Neural crest cell (in vitro differentiated cells): ENCODE data around the gene GYS2. TPM values are rescaled to one million over a fixed set of nuclear protein-coding genes. Genes with fewer than 3 reads are reported as not detected.
A peak's percentile ranks its signal among the peaks of the same experiment; 100 is the strongest.

Source experiments
- DNase-seq: peaks from one replicate; pipeline ENCODE4 v3.0.0; 2021; ENCODE audit warnings: low read depth, mixed read lengths, low spot score
- H3K27ac Mint-ChIP-seq: one replicate; pipeline ENCODE4 v1.8.0; 2021; ENCODE audit warnings: mild to moderate bottlenecking, mixed read lengths; ENCODE audit not compliant: unreplicated experiment
- H3K27me3 Mint-ChIP-seq: 2 replicates; pipeline ENCODE4 v1.8.0; 2021; ENCODE audit warnings: low read depth, mild to moderate bottlenecking, mixed read lengths
- H3K36me3 Mint-ChIP-seq: 2 replicates; pipeline ENCODE4 v1.8.0; 2021; ENCODE audit warnings: low read depth, mild to moderate bottlenecking, mixed read lengths
- H3K4me1 Mint-ChIP-seq: 2 replicates; pipeline ENCODE4 v1.8.0; 2021; ENCODE audit warnings: mixed read lengths
- H3K4me3 Mint-ChIP-seq: one replicate; pipeline ENCODE4 v1.8.0; 2021; ENCODE audit warnings: mild to moderate bottlenecking, mixed read lengths
- H3K9me3 Mint-ChIP-seq: 2 replicates; pipeline ENCODE4 v1.8.0; 2021; ENCODE audit warnings: mixed read lengths
- CTCF ChIP-seq: fragments of 200-600 bp; sonication (generic); conservative IDR thresholded peaks from 2 replicates; pipeline ENCODE4 v1.5.0; 2021; ENCODE audit warnings: antibody characterized with exemption, mild to moderate bottlenecking
- total RNA-seq: library from RNA; stranded (reverse); gene quantifications from 2 replicates; pipeline ENCODE4 v1.2.1, GENCODE V29; 2021

The GYS2 gene
- total RNA-seq, 1 donor from 2014 or later: not detected

DNA sequence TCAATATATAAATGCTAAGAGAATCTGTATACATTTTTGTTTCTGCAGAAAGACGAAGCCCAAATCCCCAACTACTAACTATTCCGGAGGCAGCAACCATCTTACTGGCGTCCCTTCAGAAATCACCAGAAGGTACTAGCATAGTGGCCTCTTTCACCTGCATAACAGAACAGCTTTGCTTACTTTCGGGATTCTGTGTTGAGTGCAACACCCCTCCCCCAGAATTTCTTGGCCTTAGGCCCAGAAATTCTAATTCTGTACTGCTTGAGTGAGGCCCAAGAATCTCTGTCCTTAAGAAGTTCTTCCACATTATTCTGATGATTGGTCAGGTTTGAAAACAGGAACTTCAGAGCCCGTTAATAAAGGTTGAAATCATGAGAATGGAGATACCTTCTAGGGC, 75.7 kb downstream of the GYS2 start:
- peaks cover 3% of the 10 kb centered on the region for H3K9me3 Mint-ChIP-seq
- no peak overlapping the region for H3K27ac Mint-ChIP-seq
- H3K4me1 Mint-ChIP-seq: peaks cover 8% of the 10 kb centered on the region
- peaks cover 61% of the 10 kb centered on the region for H3K27me3 Mint-ChIP-seq
- H3K36me3 Mint-ChIP-seq: no peaks in the 10 kb centered on the region
- DNase-seq: no peak
- peak overlapping the region; percentile 86 for H3K4me3 Mint-ChIP-seq
- no peak for TF ChIP-seq CTCF

GRCh38 chr12:21527451-21528180, 77.0 kb downstream of the GYS2 start:
- Mint-ChIP-seq H3K4me1 (peaks cover 8% of the 10 kb centered on the region), H3K27ac (no peak overlapping the region), H3K27me3 (peaks cover 62% of the 10 kb centered on the region), H3K9me3 (peaks cover 3% of the 10 kb centered on the region), H3K36me3 (no peaks in the 10 kb centered on the region), H3K4me3 (peak overlapping the region; percentile 86)
- peak; percentile 54 for DNase-seq
- no peak for TF ChIP-seq CTCF

DNA sequence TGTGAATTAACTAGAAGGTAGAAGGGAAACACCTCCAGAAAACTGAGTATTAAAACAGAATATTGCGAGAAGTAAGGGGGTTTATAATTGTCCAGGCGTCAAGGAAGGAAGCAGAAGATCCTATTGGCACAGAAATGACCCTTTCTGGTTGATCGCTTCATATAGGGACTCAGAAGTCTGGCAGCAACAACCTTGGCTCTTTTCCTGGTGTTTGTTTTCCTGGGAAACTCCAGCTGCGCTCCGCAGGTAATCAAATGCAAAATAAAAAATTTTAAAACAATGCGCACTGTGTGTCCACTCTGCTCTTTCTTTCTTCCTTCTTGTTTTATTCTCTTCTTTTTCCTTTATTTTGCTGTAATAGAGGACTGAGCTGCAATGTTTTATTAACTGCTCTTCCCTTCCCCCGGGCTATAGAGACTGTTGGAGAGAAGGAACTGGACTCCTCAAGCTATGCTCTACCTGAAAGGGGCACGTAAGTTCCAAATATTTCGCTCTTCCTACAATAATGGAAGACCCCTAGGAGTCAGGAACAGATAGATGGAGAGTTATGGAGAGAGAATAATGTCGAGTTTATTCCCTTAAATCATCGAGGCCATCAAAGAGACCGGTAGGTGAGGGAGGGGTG, 77.8 kb downstream of the GYS2 start:
- Mint-ChIP-seq H3K4me1 (peaks cover 8% of the 10 kb centered on the region), H3K4me3 (peak overlapping the region; percentile 86), H3K9me3 (peaks cover 3% of the 10 kb centered on the region), H3K27ac (no peak overlapping the region), H3K36me3 (no peaks in the 10 kb centered on the region), H3K27me3 (peaks cover 63% of the 10 kb centered on the region)
- DNase-seq: no peak
- no peak for TF ChIP-seq CTCF

- Mint-ChIP-seq H3K27me3 (peaks cover 58% of the 10 kb centered on the region), H3K27ac (no peak within 1 kb of the TSS), H3K9me3 (peaks cover 3% of the 10 kb centered on the region), H3K4me1 (peaks cover 8% of the 10 kb centered on the region), H3K4me3 (peak within 1 kb of the TSS; percentile 86), H3K36me3 (no peaks in the 10 kb centered on the region)
- TF ChIP-seq CTCF: no peak
- DNase-seq: no peak
These were observed 78.6 kb downstream of the GYS2 start, which contains the start of gene SPX for GRCh38 chr12:21526053-21526452. SPX (plus strand) TSS chr12:21526296; CDS start chr12:21526473, 177 bp downstream.

GRCh38 chr12:21523148-21523547, 81.5 kb downstream of the GYS2 start:
- H3K9me3 Mint-ChIP-seq: peaks cover 3% of the 10 kb centered on the region
- no peak for DNase-seq
- H3K4me3 Mint-ChIP-seq: no peak overlapping the region
- no peaks in the 10 kb centered on the region for H3K36me3 Mint-ChIP-seq
- TF ChIP-seq CTCF: no peak
- H3K27me3 Mint-ChIP-seq: peaks cover 33% of the 10 kb centered on the region
- no peak overlapping the region for H3K27ac Mint-ChIP-seq
- peaks cover 4% of the 10 kb centered on the region for H3K4me1 Mint-ChIP-seq
